HepG2 (cell line): ENCODE measurements around the gene EMP2. TPM values are rescaled to one million over a fixed set of nuclear protein-coding genes. Genes with fewer than 3 reads are reported as not detected.

Experiments used
- ATAC-seq: fragments of 200-7000 bp; cut with Tn5 transposase; 3 replicates; pipeline ENCODE4 v1.9.1; 2020; ENCODE audit warnings: mild to moderate bottlenecking, moderate library complexity
- BruUV-seq: library from RNA; stranded (reverse); fragments of 400-500 nt; replicated peaks from 2 replicates; lab custom pipeline; 2021; lab: Mats Ljungman, UMichigan
- CTCF ChIA-PET: fragments of 300-600 bp; formaldehyde crosslinking; extraction: SDS; loops from one replicate; lab custom pipeline; 2021; ENCODE audit warnings: low total read pairs, inconsistent platforms, low intra/inter-chr PET ratio; lab: Yijun Ruan, JAX
- POLR2A ChIA-PET: fragments of 350-600 bp; sonication (Branson Sonifier 250); formaldehyde crosslinking; loops from one replicate; lab custom pipeline; 2020; ENCODE audit warnings: antibody characterized with exemption, inconsistent platforms; lab: Yijun Ruan, JAX
- DNase-seq: peaks from one replicate; pipeline ENCODE4 v3.0.0-alpha.2; 2015; ENCODE audit warnings: low spot score
- FAIRE-seq: peaks from 3 replicates; lab custom pipeline; 2011; peaks lifted over from hg19 to GRCh38; lab: Jason Lieb, UNC
- H2AFZ ChIP-seq: one replicate; pipeline ENCODE4 v1.6.1; 2011; ENCODE audit warnings: low read length, inconsistent platforms
- H3K27ac ChIP-seq: fragments of 300-600 bp; 3 replicates; pipeline ENCODE4 v1.8.0; 2011; ENCODE audit warnings: mixed run types, mild to moderate bottlenecking, mixed read lengths, low read length, inconsistent platforms; ENCODE audit not compliant: insufficient read depth; ENCODE audit errors: extremely low read length
- H3K27me3 ChIP-seq, 2 experiments: fragments of 200-600 bp in 1 of 2; 2 replicates in 1 of 2; 3 replicates in 1 of 2; pipeline versions ENCODE4 v1.6.0 to v1.8.0; 2011; ENCODE audit warnings: low read length in 2 of 2, mild to moderate bottlenecking in 2 of 2, moderate library complexity in 2 of 2, inconsistent platforms in 1 of 2; ENCODE audit not compliant: insufficient read depth in 2 of 2, control insufficient read depth in 1 of 2
- H3K36me3 ChIP-seq, 2 experiments: fragments of 200-600 bp in 1 of 2; replicated peaks in 1 of 2; 2 replicates in 1 of 2; 3 replicates in 1 of 2; pipeline versions ENCODE4 v1.5.1 to v1.8.0; 2011; ENCODE audit warnings: low read length in 2 of 2, inconsistent platforms in 1 of 2; ENCODE audit not compliant: insufficient read depth in 2 of 2, control insufficient read depth in 1 of 2
- H3K4me1 ChIP-seq: 2 replicates; pipeline ENCODE4 v1.5.1; 2012; ENCODE audit warnings: low read length, inconsistent platforms; ENCODE audit not compliant: insufficient read depth
- H3K4me2 ChIP-seq: 2 replicates; pipeline ENCODE4 v1.6.0; 2011; ENCODE audit warnings: low read depth, low read length, inconsistent platforms
- H3K4me3 ChIP-seq, 3 experiments: fragments of 200-600 bp in 1 of 3; sonication (generic), shearing (Covaris generic) in 1 of 3; replicated peaks in 1 of 3; 2 replicates each; pipeline ENCODE4 v1.5.1; 2011 to 2016; ENCODE audit warnings: low read length in 3 of 3, inconsistent platforms in 2 of 3, low read depth in 2 of 3, mild to moderate bottlenecking in 2 of 3, control low read depth in 1 of 3, mixed read lengths in 1 of 3; ENCODE audit not compliant: insufficient read depth in 1 of 3
- H3K79me2 ChIP-seq: one replicate; pipeline ENCODE4 v1.6.1; 2011; ENCODE audit warnings: low read length, inconsistent platforms; ENCODE audit not compliant: insufficient read depth
- H3K9ac ChIP-seq: 2 replicates; pipeline ENCODE4 v1.6.0; 2011; ENCODE audit warnings: mild to moderate bottlenecking, low read depth, low read length, inconsistent platforms; ENCODE audit not compliant: insufficient read depth
- H3K9me3 ChIP-seq: 2 replicates; pipeline ENCODE4 v1.5.1; 2012; ENCODE audit warnings: mild to moderate bottlenecking, low read length
- H4K20me1 ChIP-seq: 2 replicates; pipeline ENCODE4 v1.6.0; 2011; ENCODE audit warnings: inconsistent platforms, mild to moderate bottlenecking, low read length, moderate library complexity; ENCODE audit not compliant: insufficient read depth
- ARID5B ChIP-seq: IDR thresholded peaks from 2 replicates; pipeline ENCODE4 v1.4.0; 2020; ENCODE audit warnings: mild to moderate bottlenecking, missing genetic modification reagents
- GABPA ChIP-seq, 2 experiments: IDR thresholded peaks; 2 replicates each; pipeline ENCODE4 v1.6.1; 2011 to 2016; ENCODE audit warnings: low read depth in 2 of 2, low read length in 1 of 2, missing biosample characterization in 1 of 2, missing genetic modification characterization in 1 of 2
- HMGA1 ChIP-seq: sonication (generic); formaldehyde crosslinking; conservative IDR thresholded peaks from 2 replicates; pipeline ENCODE4 v1.4.0; 2020; ENCODE audit warnings: missing genetic modification reagents
- ISX ChIP-seq: sonication (generic); formaldehyde crosslinking; conservative IDR thresholded peaks from 2 replicates; pipeline ENCODE4 v1.5.0; 2020; ENCODE audit warnings: missing genetic modification reagents
- MED8 ChIP-seq: sonication (generic); formaldehyde crosslinking; IDR thresholded peaks from 2 replicates; pipeline ENCODE4 v1.8.1; 2023; ENCODE audit warnings: mild to moderate bottlenecking, missing genetic modification reagents; ENCODE audit not compliant: insufficient replicate concordance
- MLLT10 ChIP-seq: sonication (generic); formaldehyde crosslinking; IDR thresholded peaks from 2 replicates; pipeline ENCODE4 v1.4.0; 2020; ENCODE audit warnings: missing genetic modification reagents
- MTF2 ChIP-seq: sonication (generic); formaldehyde crosslinking; IDR thresholded peaks from 2 replicates; pipeline ENCODE4 v1.5.0; 2020; ENCODE audit warnings: missing genetic modification reagents, borderline replicate concordance
- NFIB ChIP-seq: sonication (generic); formaldehyde crosslinking; IDR thresholded peaks from 2 replicates; pipeline ENCODE4 v1.9.0; 2021; ENCODE audit warnings: missing genetic modification reagents, mild to moderate bottlenecking, borderline replicate concordance
- PAF1 ChIP-seq: IDR thresholded peaks from 2 replicates; pipeline ENCODE4 v1.6.1; 2016; ENCODE audit warnings: missing genetic modification reagents, missing compliant biosample characterization
- PCBP2 ChIP-seq: fragments of 200-400 bp; formaldehyde crosslinking; optimal IDR thresholded peaks from 2 replicates; pipeline ENCODE3; 2018; ENCODE audit warnings: low read length, low read depth; ENCODE audit not compliant: poor library complexity, severe bottlenecking
- RERE ChIP-seq: IDR thresholded peaks from 2 replicates; pipeline ENCODE4 v1.6.1; 2016; ENCODE audit warnings: low read depth, missing genetic modification reagents, missing compliant biosample characterization
- SALL1 ChIP-seq: sonication (generic); formaldehyde crosslinking; IDR thresholded peaks from 2 replicates; pipeline ENCODE4 v1.8.0; 2022; ENCODE audit warnings: mild to moderate bottlenecking, missing genetic modification reagents
- SMYD3 ChIP-seq: sonication (generic); formaldehyde crosslinking; IDR thresholded peaks from 2 replicates; pipeline ENCODE4 v1.8.1; 2023; ENCODE audit warnings: mild to moderate bottlenecking, missing genetic modification reagents
- ZNF121 ChIP-seq: sonication (generic); formaldehyde crosslinking; IDR thresholded peaks from 2 replicates; pipeline ENCODE4 v1.5.0; 2020; ENCODE audit warnings: mild to moderate bottlenecking, missing genetic modification reagents
- ZNF782 ChIP-seq: sonication (generic); formaldehyde crosslinking; IDR thresholded peaks from 2 replicates; pipeline ENCODE4 v1.4.0; 2020; ENCODE audit warnings: missing genetic modification reagents, mild to moderate bottlenecking, borderline replicate concordance
- WGBS: methylation state at CpG from one replicate; pipeline ENCODE4 v1.1.6; 2017; ENCODE audit warnings: low lambda C conversion rate; 5-methylcytosine and 5-hydroxymethylcytosine counted together
- in situ Hi-C: cut with HindIII; loops from 2 replicates; pipeline ENCODE4 v1.10.0; 2017; ENCODE audit warnings: low pct_unique_long_range_greater_than_20kb; ENCODE audit not compliant: extremely low pct_ligation_motif_present
- intact Hi-C: fragments of 100-400 bp; cut with micrococcal nuclease; formaldehyde crosslinking; loops from one replicate; pipeline ENCODE4 v1.10.0; 2022; ENCODE audit not compliant: unreplicated experiment
- polyA plus RNA-seq, 8 experiments: library from polyadenylated mRNA; depleted of rRNA in 3 of 8; stranded (reverse) in 7 of 8; unstranded in 1 of 8; fragments of >200 nt; fragmentation: Illumina TruSeq in 4 of 8; extraction: Trizol in 4 of 8; gene quantifications; 2 replicates each; pipeline versions ENCODE4 v1.2.1 to v1.2.3, GENCODE V29; 2011 to 2016; ENCODE audit warnings: low read depth in 4 of 8, missing spikeins in 1 of 8, mixed read lengths in 1 of 8; ENCODE audit not compliant: insufficient read depth in 1 of 8
- total RNA-seq, 5 experiments: library from RNA; depleted of rRNA; stranded (reverse); fragments of >200 nt; fragmentation: Illumina TruSeq; extraction: Trizol; gene quantifications; 2 replicates each; pipeline ENCODE4 v1.2.3, GENCODE V29; 2016; ENCODE audit warnings: low read depth in 1 of 5

The EMP2 gene
- total and polyA plus RNA-seq, 2 of the 13 experiments (the other 11 are each of a cell fraction or from before 2014, with no cell fraction given): 24.6 to 91.2 TPM

GRCh38 chr16:10556236-10556635, 24.2 kb downstream of the EMP2 start:
- WGBS: 96% methylated on average over 3 of the region's 3 CpGs
- in situ Hi-C loops: no loop called here

GRCh38 chr16:10554569-10554968, 25.8 kb downstream of the EMP2 start:
- Histone ChIP-seq H3K36me3 (no peaks in the 10 kb centered on the region; a peak in 2 of 5 replicates), H3K4me1 (peaks cover 14% of the 10 kb centered on the region), H2AFZ (no peak overlapping the region), H3K9ac (no peak overlapping the region), H3K9me3 (no peaks in the 10 kb centered on the region), H3K4me3 (no peak overlapping the region), H3K79me2 (peaks cover 4% of the 10 kb centered on the region), H3K27me3 (no peaks in the 10 kb centered on the region), H4K20me1 (peaks cover 30% of the 10 kb centered on the region), H3K4me2 (no peak overlapping the region), H3K27ac (no peak overlapping the region)
- ATAC-seq (no peak), DNase-seq (no peak), FAIRE-seq (no peak)
- in situ Hi-C loops (no loop called here), intact Hi-C loops (no loop called here)
- CTCF ChIA-PET: no interaction called here
- 91% methylated on average over 7 of the region's 7 CpGs for WGBS
- no TSS peak for BruUV-seq
- POLR2A ChIA-PET: no interaction called here
- TF ChIP-seq RERE (CRISPR knock-in tag) (no peak), ARID5B (CRISPR knock-in tag) (no peak), NFIB (CRISPR knock-in tag) (no peak), HMGA1 (CRISPR knock-in tag) (no peak), PAF1 (no peak), MED8 (CRISPR knock-in tag) (no peak)

More at GRCh38 chr16:10556236-10556635, 24.2 kb downstream of the EMP2 start:
- no peaks in the 10 kb centered on the region for H3K27me3 ChIP-seq
- peaks cover 46% of the 10 kb centered on the region for H4K20me1 ChIP-seq
- no peak overlapping the region for H2AFZ ChIP-seq
- ChIA-PET POLR2A (no interaction called here), CTCF (no interaction called here)
- H3K4me2 ChIP-seq: no peak overlapping the region
- FAIRE-seq (no peak), ATAC-seq (no peak), DNase-seq (no peak)
- peaks cover 20% of the 10 kb centered on the region for H3K4me1 ChIP-seq
- TF ChIP-seq SMYD3 (CRISPR knock-in tag): no peak
- TF ChIP-seq GABPA (IDR thresholded peaks at IDR 0.05; ENCODE audit: low read depth, low read length): no peak
- no peak for TF ChIP-seq GABPA (CRISPR knock-in tag; IDR thresholded peaks at IDR 0.05; ENCODE audit: low read depth)
- no peak for TF ChIP-seq MLLT10 (CRISPR knock-in tag)
- no peak for TF ChIP-seq SALL1 (CRISPR knock-in tag)
- no peak for TF ChIP-seq ISX (CRISPR knock-in tag)
- no peak for TF ChIP-seq ZNF782
- TF ChIP-seq PCBP2: no peak
- no peak for TF ChIP-seq MTF2 (CRISPR knock-in tag)
- TF ChIP-seq ZNF121: no peak
- H3K9ac ChIP-seq: no peak overlapping the region
- H3K36me3 ChIP-seq: no peaks in the 10 kb centered on the region; a peak in 2 of 5 replicates
- peaks cover 7% of the 10 kb centered on the region for H3K79me2 ChIP-seq
- no TSS peak for BruUV-seq
- H3K4me3 ChIP-seq: no peak overlapping the region
- no peaks in the 10 kb centered on the region for H3K9me3 ChIP-seq
- intact Hi-C loops: no loop called here
- H3K27ac ChIP-seq: no peak overlapping the region
